ENCODE measurements around the gene CDR2L.
"Not testable (repeated sequence)": the region's sequence is repeated elsewhere in the genome, so short reads cannot be mapped to it uniquely, and the experiment has no call there.

CDR2L gene

DNA sequence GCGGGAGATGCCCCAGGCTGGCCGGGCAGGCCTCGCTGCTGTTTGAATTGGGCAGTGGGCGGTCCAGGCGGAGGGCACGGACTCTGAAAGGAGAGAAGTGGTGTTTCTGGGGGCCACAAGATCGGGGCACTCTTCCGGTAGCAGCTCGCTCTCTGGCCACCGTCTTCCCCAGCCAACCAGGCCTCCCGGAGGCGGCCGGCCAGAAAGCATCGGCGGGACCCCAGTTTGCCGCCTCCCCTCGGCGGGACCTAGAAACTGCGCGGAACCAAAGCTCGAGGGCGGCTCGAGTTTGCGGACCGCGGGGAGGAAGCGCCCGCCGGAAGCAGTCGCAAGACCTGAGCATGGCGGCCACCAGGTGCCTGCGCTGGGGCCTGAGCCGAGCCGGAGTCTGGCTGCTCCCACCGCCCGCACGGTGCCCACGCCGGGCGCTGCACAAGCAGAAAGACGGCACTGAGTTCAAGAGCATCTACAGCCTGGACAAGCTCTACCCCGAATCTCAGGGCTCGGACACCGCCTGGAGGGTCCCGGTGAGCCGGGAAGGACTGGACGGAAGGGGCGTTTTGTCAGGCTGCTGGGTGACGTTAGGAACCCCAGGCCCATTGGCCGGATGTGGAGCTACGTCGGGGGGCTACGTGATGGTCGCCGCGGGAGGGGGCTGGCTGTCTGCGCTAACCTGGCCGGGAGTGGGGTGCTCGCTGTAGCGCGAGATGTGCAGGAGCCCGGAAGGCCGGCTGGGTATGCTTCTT is 25.1 kb downstream of the CDR2L start, which contains the start of gene MRPL58:
MRPL58 (plus strand) TSS at position 325 of the 746 bp plus-strand sequence; CDS start at position 342, 17 bp downstream.
- peak; percentile 95 for DNase-seq

DNA sequence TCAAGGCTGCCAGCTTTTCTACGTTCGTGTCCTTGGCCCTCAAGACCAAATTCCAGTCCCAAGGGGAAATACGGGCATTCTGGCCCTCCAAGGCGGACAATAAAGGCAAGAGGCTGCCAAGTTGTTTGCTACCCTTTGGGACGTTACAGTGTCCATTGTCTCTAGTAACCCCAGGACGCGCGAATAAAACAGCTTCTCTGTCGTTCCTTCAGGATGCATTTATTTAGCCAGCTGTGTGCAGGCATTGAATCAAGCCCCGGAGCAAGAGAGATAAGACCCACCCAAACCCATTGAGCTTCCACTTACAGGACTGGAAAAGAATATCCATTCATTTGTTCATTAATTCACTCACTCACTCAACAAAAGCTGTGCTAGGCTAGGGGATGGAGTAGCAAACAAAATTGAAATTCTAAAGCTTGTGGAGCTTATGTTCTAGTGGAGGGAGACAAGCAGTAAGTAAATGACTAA is 25.7 kb downstream of the CDR2L start:
- no peak for DNase-seq

DNA sequence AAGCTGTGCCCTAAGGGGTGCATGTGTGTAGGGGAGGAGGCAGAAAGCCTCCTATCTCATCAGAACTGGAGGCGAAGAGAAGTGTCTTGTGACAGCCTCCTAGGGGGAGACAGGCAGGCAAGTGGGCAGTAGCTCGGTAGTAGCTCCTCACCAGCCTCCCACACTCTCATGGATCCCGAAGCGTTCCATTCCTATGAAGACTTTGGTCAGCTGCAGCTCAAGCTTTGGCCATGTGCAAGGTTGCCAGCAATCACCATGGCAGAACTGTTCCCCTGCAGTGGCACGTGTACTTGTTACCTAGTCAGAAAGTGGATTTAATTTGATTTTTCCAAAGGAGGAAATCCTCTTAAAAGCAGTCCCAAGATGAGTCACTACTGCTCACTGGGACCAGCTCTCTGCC is 31.7 kb downstream of the CDR2L start:
- DNase-seq: no peak

GRCh38 chr17:75019710-75020109 is 32.3 kb downstream of the CDR2L start:
- DNase-seq: no peak

GRCh38 chr17:75020331-75021110 is 33.1 kb downstream of the CDR2L start:
- no peak for DNase-seq

DNA sequence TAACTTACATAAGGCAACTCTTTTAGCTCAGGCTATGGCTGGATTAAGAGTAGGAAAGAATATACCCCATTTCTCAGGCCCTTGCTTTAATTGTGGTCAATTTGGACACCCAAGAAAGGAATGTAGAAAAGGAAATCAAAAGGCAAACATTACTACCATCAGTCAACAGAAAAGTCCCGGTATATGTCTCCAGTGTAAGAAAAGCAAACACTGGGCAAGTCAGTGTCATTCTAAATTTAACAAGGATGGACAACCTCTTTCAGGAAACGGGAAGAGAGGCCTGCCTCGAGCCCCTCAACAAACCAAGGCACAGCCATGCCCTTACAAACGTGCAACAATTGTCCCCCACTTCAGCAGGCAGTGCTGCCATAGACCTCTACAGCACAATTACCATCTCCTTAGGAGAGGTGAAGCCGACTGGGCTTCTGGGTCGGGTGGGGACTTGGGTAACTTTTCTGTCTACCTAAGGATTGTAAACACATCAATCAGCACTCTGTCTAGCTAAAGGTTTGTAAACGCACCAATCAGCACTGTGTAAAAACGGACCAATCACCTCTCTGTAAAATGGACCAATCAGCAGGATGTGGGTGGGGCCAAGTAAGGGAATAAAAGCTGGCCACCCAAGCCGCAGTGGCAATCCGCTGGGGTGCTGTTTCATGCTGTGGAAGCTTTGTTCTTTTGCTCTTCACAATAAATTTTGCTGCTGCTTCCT is 37.4 kb downstream of the CDR2L start:
- no peak for DNase-seq

- DNase-seq: not testable (repeated sequence)
These were observed 37.9 kb downstream of the CDR2L start for GRCh38 chr17:75025398-75025734.

DNA sequence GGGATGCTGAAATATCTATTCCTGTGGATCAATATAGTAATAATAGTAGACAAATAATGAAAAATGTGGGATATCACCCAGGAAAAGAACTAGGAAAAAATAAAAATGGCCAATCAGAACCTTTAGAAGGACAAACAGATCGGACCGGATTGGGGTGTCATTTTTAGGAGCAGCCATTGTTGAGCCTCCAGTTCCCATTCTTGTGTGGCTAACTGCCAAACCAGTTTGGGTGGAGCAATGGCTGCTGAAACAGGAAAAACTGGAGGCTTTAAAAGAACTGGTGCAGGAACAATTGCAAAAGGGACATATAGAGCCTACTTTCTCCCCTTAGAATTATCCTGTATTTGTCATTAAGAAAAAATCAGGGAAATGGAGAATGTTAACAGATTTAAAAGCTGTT is 39.2 kb downstream of the CDR2L start:
- not testable (repeated sequence) for DNase-seq

DNA sequence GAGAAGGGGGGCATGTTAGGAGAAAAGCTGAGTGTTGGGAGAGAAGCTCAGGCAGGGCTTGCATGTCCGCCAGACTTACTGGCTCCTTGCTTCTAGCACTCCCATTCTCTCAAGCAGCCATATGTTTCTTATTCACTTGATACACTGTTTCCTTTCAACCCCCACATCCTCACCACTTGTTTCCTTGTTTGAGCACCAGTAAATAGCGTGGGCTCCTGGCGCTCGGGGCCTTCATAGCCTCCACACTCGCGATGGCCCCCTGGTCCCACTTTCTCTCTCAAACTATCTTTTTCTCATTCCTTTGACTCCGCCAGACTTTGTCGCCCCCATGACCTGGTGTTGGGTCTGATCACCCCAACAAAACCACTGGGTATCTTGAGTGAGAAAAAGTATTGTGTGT is 42.7 kb downstream of the CDR2L start:
- no peak for DNase-seq

- DNase-seq: no peak
These were observed 44.7 kb downstream of the CDR2L start for GRCh38 chr17:75031972-75032719.

DNA sequence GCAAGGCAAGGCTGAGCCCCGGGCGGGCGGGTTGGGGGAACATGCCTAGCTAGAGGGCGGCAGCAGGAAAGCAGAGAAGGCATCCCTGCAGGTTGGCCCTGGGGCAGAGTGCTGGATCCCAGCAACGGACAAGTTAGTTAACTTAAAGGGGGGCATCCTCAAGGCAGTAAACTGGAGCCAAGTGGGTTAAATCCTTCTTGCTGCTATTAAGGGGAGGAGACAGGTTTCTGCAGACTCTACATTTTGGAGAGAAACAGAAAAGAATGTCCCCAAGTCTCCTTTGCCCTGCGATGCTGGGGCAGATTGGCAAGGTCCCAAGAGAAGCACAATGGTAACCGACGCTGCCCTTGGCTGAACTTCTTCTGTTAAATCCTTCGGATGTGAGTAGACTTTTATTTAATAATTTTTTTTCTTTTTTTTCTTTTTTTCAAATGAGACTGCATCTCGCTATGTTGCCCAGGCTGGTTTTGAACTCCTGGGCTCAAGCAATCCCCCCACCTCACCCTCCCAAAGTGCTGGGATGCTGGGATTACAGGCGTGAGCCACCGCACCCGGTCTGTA is 45.4 kb downstream of the CDR2L start:
- DNase-seq: no peak

GRCh38 chr17:75033346-75034235 is 46.2 kb downstream of the CDR2L start:
- DNase-seq: peak; percentile 99

GRCh38 chr17:75034236-75034908 is 46.9 kb downstream of the CDR2L start:
- peak; percentile 98 for DNase-seq

DNA sequence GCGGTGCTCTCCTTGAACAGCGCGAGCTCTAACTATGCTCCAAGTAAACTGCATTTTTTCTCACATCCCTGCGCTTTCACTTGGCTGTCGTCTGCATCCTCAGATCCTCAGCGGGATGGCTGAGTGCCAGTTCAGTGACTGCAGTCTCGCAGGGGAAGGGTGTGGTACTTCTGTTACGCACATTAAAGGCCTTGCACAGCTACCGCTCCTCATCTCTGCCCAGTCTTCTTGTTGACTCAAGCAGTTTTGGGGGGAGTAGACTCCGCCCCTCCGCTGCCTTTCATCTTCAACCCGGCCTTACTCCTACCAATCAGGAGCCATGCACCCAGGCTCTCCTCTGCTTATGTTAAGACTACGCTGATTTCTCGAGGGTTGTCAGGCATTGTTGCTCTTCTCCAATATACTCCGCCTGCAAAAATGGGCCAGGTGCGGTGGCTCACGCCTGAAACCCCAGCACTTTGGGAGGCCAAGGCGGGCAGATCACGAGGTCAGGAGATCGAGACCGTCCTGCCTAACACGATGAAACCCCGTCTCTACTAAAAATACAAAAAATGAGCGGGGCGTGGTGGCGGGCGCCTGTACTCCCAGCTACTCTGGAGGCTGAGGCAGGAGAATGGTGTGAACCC is 49.3 kb downstream of the CDR2L start:
- no peak for DNase-seq

GRCh38 chr17:75039238-75039637 is 51.8 kb downstream of the CDR2L start:
- no peak for DNase-seq

GRCh38 chr17:75041656-75042280 is 54.3 kb downstream of the CDR2L start:
- no peak for DNase-seq

DNA sequence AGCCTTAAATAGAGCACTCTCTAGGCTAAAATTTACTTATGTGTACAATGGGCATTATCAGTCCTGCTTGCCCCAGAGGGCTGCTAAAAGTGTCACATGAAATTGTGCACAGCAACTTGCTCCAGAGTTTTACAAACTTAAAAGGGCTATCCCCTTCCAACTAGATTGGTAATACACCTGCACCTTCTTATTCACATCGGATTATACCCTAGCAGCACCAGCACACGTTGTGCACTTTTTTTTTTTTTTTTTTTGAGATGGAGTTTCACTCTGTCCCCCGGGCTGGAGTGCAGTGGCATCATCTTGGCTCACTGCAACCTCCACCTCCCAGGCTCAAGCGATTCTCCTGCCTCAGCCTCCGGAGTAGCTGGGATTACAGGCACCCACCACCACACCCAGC is 56.4 kb downstream of the CDR2L start:
- DNase-seq: not testable (repeated sequence)

DNA sequence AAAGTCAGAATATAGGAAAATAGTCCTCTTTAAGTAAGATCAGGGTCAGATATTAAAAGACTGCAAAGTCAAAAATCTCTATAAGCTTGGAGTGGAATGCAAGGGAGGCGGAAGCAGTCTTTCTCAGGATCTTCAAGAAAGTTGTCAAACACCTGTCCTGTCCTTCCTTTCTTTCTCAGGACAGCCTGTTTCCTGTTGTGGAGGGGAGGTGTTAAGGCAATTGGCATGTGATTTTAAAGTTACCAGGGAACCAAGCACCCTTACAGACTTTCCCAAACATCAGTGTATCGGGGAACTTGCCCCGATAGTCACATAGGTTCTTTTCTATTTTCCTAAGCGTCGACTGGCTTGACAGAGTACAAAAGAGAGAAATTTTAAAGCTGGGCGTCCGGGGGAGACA is 57.3 kb downstream of the CDR2L start:
- DNase-seq: no peak

DNA sequence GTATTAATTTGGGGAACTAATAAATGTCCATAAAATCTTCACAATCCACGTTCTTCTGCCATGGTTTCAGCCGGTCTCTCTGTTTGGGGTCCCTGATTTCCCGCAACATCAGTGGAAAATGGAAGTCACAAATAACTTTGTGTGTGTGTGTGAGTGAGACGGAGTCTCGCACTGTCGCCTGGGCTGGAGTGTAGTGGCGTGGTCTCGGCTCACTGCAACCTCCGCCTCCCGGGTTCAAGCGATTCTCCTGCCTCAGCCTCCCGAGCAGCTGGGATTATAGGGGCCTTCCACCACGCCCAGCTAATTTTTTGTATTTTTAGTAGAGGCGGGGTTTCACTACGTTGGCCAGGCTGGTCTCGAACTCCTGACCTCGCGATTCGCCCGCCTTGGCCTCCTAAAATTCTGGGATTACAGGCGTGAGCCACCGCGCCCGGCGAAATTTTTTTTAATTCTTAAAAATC is 58.5 kb downstream of the CDR2L start:
- not testable (repeated sequence) for DNase-seq

Measured in islet precursor cell (in vitro differentiated cells).